ENCODE results near the gene SYNE2.

Gene SYNE2

GRCh38 chr14:64184103-64184729 lies 331.4 kb downstream of the SYNE2 start:
- H3K4me3 ChIP-seq (ENCODE audit: low read depth, low read length), result no peak overlapping the region
- no peak for DNase-seq (ENCODE audit: low read depth, low spot score)
- CTCF ChIA-PET, result interaction anchor here (1.6 kb wide), 1 partner anchor 9 kb away, joined by 3 read pairs; no protein-coding TSS in a partner anchor
- POLR2A ChIA-PET, result no interaction called here
- TF ChIP-seq CTCF (IDR thresholded peaks at IDR 0.05; ENCODE audit: insufficient read depth, low read length, missing control alignments), result no peak

GRCh38 chr14:64185184-64185583 lies 332.4 kb downstream of the SYNE2 start:
- ChIA-PET POLR2A (no interaction called here), CTCF (no interaction called here)
- no peak for TF ChIP-seq CTCF (IDR thresholded peaks at IDR 0.05; ENCODE audit: insufficient read depth, low read length, missing control alignments)
- DNase-seq (ENCODE audit: low read depth, low spot score), result no peak
- no peak overlapping the region for H3K4me3 ChIP-seq (ENCODE audit: low read depth, low read length)

- no peak overlapping the region for H3K4me3 ChIP-seq (ENCODE audit: low read depth, low read length)
- DNase-seq (ENCODE audit: low read depth, low spot score), result no peak
- CTCF ChIA-PET, result interaction anchor here (0.6 kb wide), 1 partner anchor 94 kb away, joined by 3 read pairs; no protein-coding TSS in a partner anchor
- no peak for TF ChIP-seq CTCF (IDR thresholded peaks at IDR 0.05; ENCODE audit: insufficient read depth, low read length, missing control alignments)
- POLR2A ChIA-PET, result no interaction called here
These were observed 333.7 kb downstream of the SYNE2 start for GRCh38 chr14:64186231-64187129.

- CTCF ChIA-PET, result no interaction called here
- no peak for DNase-seq (ENCODE audit: low read depth, low spot score)
- POLR2A ChIA-PET, result no interaction called here
- H3K4me3 ChIP-seq (ENCODE audit: low read depth, low read length), result no peak overlapping the region
- no peak for TF ChIP-seq CTCF (IDR thresholded peaks at IDR 0.05; ENCODE audit: insufficient read depth, low read length, missing control alignments)
These were observed 334.5 kb downstream of the SYNE2 start for GRCh38 chr14:64187331-64187730.

- ChIA-PET CTCF (no interaction called here), POLR2A (no interaction called here)
- no peak for TF ChIP-seq CTCF (IDR thresholded peaks at IDR 0.05; ENCODE audit: insufficient read depth, low read length, missing control alignments)
- H3K4me3 ChIP-seq (ENCODE audit: low read depth, low read length), result no peak overlapping the region
- DNase-seq (ENCODE audit: low read depth, low spot score), result no peak
These were observed 338.2 kb downstream of the SYNE2 start for GRCh38 chr14:64190974-64191502.

GRCh38 chr14:64191756-64192155 lies 339.0 kb downstream of the SYNE2 start:
- CTCF ChIA-PET, result interaction anchor here (1.2 to 1.7 kb wide), 2 partner anchors 8 to 9 kb away, joined by 3 read pairs; no protein-coding TSS in a partner anchor
- POLR2A ChIA-PET, result no interaction called here
- no peak overlapping the region for H3K4me3 ChIP-seq (ENCODE audit: low read depth, low read length)
- DNase-seq (ENCODE audit: low read depth, low spot score), result peak; percentile 71
- TF ChIP-seq CTCF (IDR thresholded peaks at IDR 0.05; ENCODE audit: insufficient read depth, low read length, missing control alignments), result no peak
